ENCODE results near the gene ZNF215.
"Not testable (repeated sequence)": the region's sequence is repeated elsewhere in the genome, so short reads cannot be mapped to it uniquely, and the experiment has no call there.

ZNF215 gene

GRCh38 chr11:6926208-6927029 is at the start of gene ZNF215:
ZNF215 (plus strand) TSS chr11:6926426; CDS start chr11:6932273, 5,847 bp downstream.
- no peak within 1 kb of the TSS for H3K9ac ChIP-seq (ENCODE audit: low read length)
- H3K4me1 ChIP-seq (ENCODE audit: control insufficient read depth, insufficient read depth, low read length): peaks cover 2% of the 10 kb centered on the region

GRCh38 chr11:6876914-6877313 is 49.3 kb upstream of the ZNF215 start:
- Histone ChIP-seq H3K9ac (ENCODE audit: low read length) (no peak overlapping the region), H3K27me3 (ENCODE audit: control insufficient read depth, insufficient read depth, low read length) (no peaks in the 10 kb centered on the region), H3K4me3 (ENCODE audit: low read length) (no peak overlapping the region), H3K4me1 (ENCODE audit: control insufficient read depth, insufficient read depth, low read length) (no peaks in the 10 kb centered on the region), H3K36me3 (ENCODE audit: control insufficient read depth, insufficient read depth, low read length) (no peaks in the 10 kb centered on the region), H3K27ac (ENCODE audit: low read depth, low read length) (no peak overlapping the region)

More at GRCh38 chr11:6926208-6927029, at the start of gene ZNF215:
- Histone ChIP-seq H3K27ac (ENCODE audit: low read depth, low read length) (no peak within 1 kb of the TSS), H3K4me3 (ENCODE audit: low read length) (peak within 1 kb of the TSS; percentile 78), H3K36me3 (ENCODE audit: control insufficient read depth, insufficient read depth, low read length) (no peaks in the 10 kb centered on the region), H3K27me3 (ENCODE audit: control insufficient read depth, insufficient read depth, low read length) (no peaks in the 10 kb centered on the region)

GRCh38 chr11:6882751-6883150 is 43.5 kb upstream of the ZNF215 start:
- Histone ChIP-seq H3K9ac (ENCODE audit: low read length) (no peak overlapping the region), H3K27me3 (ENCODE audit: control insufficient read depth, insufficient read depth, low read length) (no peaks in the 10 kb centered on the region), H3K4me3 (ENCODE audit: low read length) (no peak overlapping the region), H3K36me3 (ENCODE audit: control insufficient read depth, insufficient read depth, low read length) (no peaks in the 10 kb centered on the region), H3K27ac (ENCODE audit: low read depth, low read length) (no peak overlapping the region), H3K4me1 (ENCODE audit: control insufficient read depth, insufficient read depth, low read length) (no peaks in the 10 kb centered on the region)

GRCh38 chr11:6887711-6888110 is 38.5 kb upstream of the ZNF215 start:
- not testable (repeated sequence) for H3K4me3 ChIP-seq (ENCODE audit: low read length); H3K36me3 ChIP-seq (ENCODE audit: control insufficient read depth, insufficient read depth, low read length); H3K27ac ChIP-seq (ENCODE audit: low read depth, low read length); H3K27me3 ChIP-seq (ENCODE audit: control insufficient read depth, insufficient read depth, low read length); H3K4me1 ChIP-seq (ENCODE audit: control insufficient read depth, insufficient read depth, low read length); H3K9ac ChIP-seq (ENCODE audit: low read length)

GRCh38 chr11:6888830-6889229 is 37.4 kb upstream of the ZNF215 start:
- no peaks in the 10 kb centered on the region for H3K4me1 ChIP-seq (ENCODE audit: control insufficient read depth, insufficient read depth, low read length)
- no peaks in the 10 kb centered on the region for H3K36me3 ChIP-seq (ENCODE audit: control insufficient read depth, insufficient read depth, low read length)
- no peak overlapping the region for H3K4me3 ChIP-seq (ENCODE audit: low read length)
- no peaks in the 10 kb centered on the region for H3K27me3 ChIP-seq (ENCODE audit: control insufficient read depth, insufficient read depth, low read length)
- no peak overlapping the region for H3K27ac ChIP-seq (ENCODE audit: low read depth, low read length)
- H3K9ac ChIP-seq (ENCODE audit: low read length): no peak overlapping the region

GRCh38 chr11:6889835-6890234 is 36.4 kb upstream of the ZNF215 start:
- H3K27ac ChIP-seq (ENCODE audit: low read depth, low read length): no peak overlapping the region
- no peaks in the 10 kb centered on the region for H3K4me1 ChIP-seq (ENCODE audit: control insufficient read depth, insufficient read depth, low read length)
- no peaks in the 10 kb centered on the region for H3K36me3 ChIP-seq (ENCODE audit: control insufficient read depth, insufficient read depth, low read length)
- H3K27me3 ChIP-seq (ENCODE audit: control insufficient read depth, insufficient read depth, low read length): no peaks in the 10 kb centered on the region
- H3K9ac ChIP-seq (ENCODE audit: low read length): no peak overlapping the region
- H3K4me3 ChIP-seq (ENCODE audit: low read length): no peak overlapping the region

- Histone ChIP-seq H3K9ac (ENCODE audit: low read length) (no peak within 1 kb of the TSS), H3K36me3 (ENCODE audit: control insufficient read depth, insufficient read depth, low read length) (no peaks in the 10 kb centered on the region), H3K27ac (ENCODE audit: low read depth, low read length) (no peak within 1 kb of the TSS), H3K4me3 (ENCODE audit: low read length) (no peak within 1 kb of the TSS), H3K4me1 (ENCODE audit: control insufficient read depth, insufficient read depth, low read length) (no peaks in the 10 kb centered on the region), H3K27me3 (ENCODE audit: control insufficient read depth, insufficient read depth, low read length) (no peaks in the 10 kb centered on the region)
Observed at GRCh38 chr11:6892400-6892799, 33.8 kb upstream of the ZNF215 start, which contains the start of gene OR2D2. OR2D2 (minus strand) TSS chr11:6892500; CDS start chr11:6892500, 0 bp downstream.

- no peak overlapping the region for H3K27ac ChIP-seq (ENCODE audit: low read depth, low read length)
- no peak overlapping the region for H3K9ac ChIP-seq (ENCODE audit: low read length)
- no peaks in the 10 kb centered on the region for H3K4me1 ChIP-seq (ENCODE audit: control insufficient read depth, insufficient read depth, low read length)
- no peaks in the 10 kb centered on the region for H3K36me3 ChIP-seq (ENCODE audit: control insufficient read depth, insufficient read depth, low read length)
- H3K27me3 ChIP-seq (ENCODE audit: control insufficient read depth, insufficient read depth, low read length): no peaks in the 10 kb centered on the region
- H3K4me3 ChIP-seq (ENCODE audit: low read length): no peak overlapping the region
Observed at GRCh38 chr11:6894097-6894496, 32.1 kb upstream of the ZNF215 start.

- Histone ChIP-seq H3K4me1 (ENCODE audit: control insufficient read depth, insufficient read depth, low read length) (no peaks in the 10 kb centered on the region), H3K9ac (ENCODE audit: low read length) (no peak overlapping the region), H3K36me3 (ENCODE audit: control insufficient read depth, insufficient read depth, low read length) (no peaks in the 10 kb centered on the region), H3K27ac (ENCODE audit: low read depth, low read length) (no peak overlapping the region), H3K27me3 (ENCODE audit: control insufficient read depth, insufficient read depth, low read length) (no peaks in the 10 kb centered on the region), H3K4me3 (ENCODE audit: low read length) (no peak overlapping the region)
Observed at GRCh38 chr11:6895010-6895409, 31.2 kb upstream of the ZNF215 start.

GRCh38 chr11:6898911-6899310 is 27.3 kb upstream of the ZNF215 start:
- Histone ChIP-seq H3K27me3 (ENCODE audit: control insufficient read depth, insufficient read depth, low read length) (no peaks in the 10 kb centered on the region), H3K9ac (ENCODE audit: low read length) (no peak overlapping the region), H3K27ac (ENCODE audit: low read depth, low read length) (no peak overlapping the region), H3K4me1 (ENCODE audit: control insufficient read depth, insufficient read depth, low read length) (no peaks in the 10 kb centered on the region), H3K4me3 (ENCODE audit: low read length) (no peak overlapping the region), H3K36me3 (ENCODE audit: control insufficient read depth, insufficient read depth, low read length) (no peaks in the 10 kb centered on the region)

- H3K36me3 ChIP-seq (ENCODE audit: control insufficient read depth, insufficient read depth, low read length): no peaks in the 10 kb centered on the region
- no peak overlapping the region for H3K9ac ChIP-seq (ENCODE audit: low read length)
- H3K27me3 ChIP-seq (ENCODE audit: control insufficient read depth, insufficient read depth, low read length): no peaks in the 10 kb centered on the region
- H3K4me3 ChIP-seq (ENCODE audit: low read length): no peak overlapping the region
- H3K4me1 ChIP-seq (ENCODE audit: control insufficient read depth, insufficient read depth, low read length): no peaks in the 10 kb centered on the region
- H3K27ac ChIP-seq (ENCODE audit: low read depth, low read length): no peak overlapping the region
Observed at GRCh38 chr11:6900327-6900999, 25.8 kb upstream of the ZNF215 start.

GRCh38 chr11:6904804-6905203 is 21.4 kb upstream of the ZNF215 start:
- H3K27ac ChIP-seq (ENCODE audit: low read depth, low read length); H3K27me3 ChIP-seq (ENCODE audit: control insufficient read depth, insufficient read depth, low read length); H3K9ac ChIP-seq (ENCODE audit: low read length); H3K36me3 ChIP-seq (ENCODE audit: control insufficient read depth, insufficient read depth, low read length); H3K4me3 ChIP-seq (ENCODE audit: low read length); H3K4me1 ChIP-seq (ENCODE audit: control insufficient read depth, insufficient read depth, low read length): not testable (repeated sequence)

GRCh38 chr11:6911378-6911777 is 14.8 kb upstream of the ZNF215 start:
- Histone ChIP-seq H3K9ac (ENCODE audit: low read length) (no peak overlapping the region), H3K36me3 (ENCODE audit: control insufficient read depth, insufficient read depth, low read length) (no peaks in the 10 kb centered on the region), H3K27ac (ENCODE audit: low read depth, low read length) (no peak overlapping the region), H3K4me3 (ENCODE audit: low read length) (no peak overlapping the region), H3K27me3 (ENCODE audit: control insufficient read depth, insufficient read depth, low read length) (no peaks in the 10 kb centered on the region), H3K4me1 (ENCODE audit: control insufficient read depth, insufficient read depth, low read length) (no peaks in the 10 kb centered on the region)
